Thyroid gland (tissue), 4 donors: ENCODE measurements around the gene CITED1.

Source experiments
- POLR2A ChIP-seq, 2 donors: fragments of 450-650 bp; IDR thresholded peaks; one replicate each; pipeline ENCODE4 v1.6.1; 2017; ENCODE audit warnings: antibody characterized with exemption in 2 of 2, mild to moderate bottlenecking in 2 of 2, moderate library complexity in 1 of 2
- TF ChIP-seq, protein P1 (sequence below), 6 experiments: fragments of 200-600 bp in 3 of 6; fragments of 450-650 bp in 3 of 6; sonication (generic) in 3 of 6; IDR thresholded peaks; one replicate each; pipeline ENCODE4 v1.5.1; 2016 to 2019; ENCODE audit warnings: antibody characterized with exemption in 6 of 6, mild to moderate bottlenecking in 2 of 6, inconsistent platforms in 1 of 6, moderate library complexity in 1 of 6

DNA sequence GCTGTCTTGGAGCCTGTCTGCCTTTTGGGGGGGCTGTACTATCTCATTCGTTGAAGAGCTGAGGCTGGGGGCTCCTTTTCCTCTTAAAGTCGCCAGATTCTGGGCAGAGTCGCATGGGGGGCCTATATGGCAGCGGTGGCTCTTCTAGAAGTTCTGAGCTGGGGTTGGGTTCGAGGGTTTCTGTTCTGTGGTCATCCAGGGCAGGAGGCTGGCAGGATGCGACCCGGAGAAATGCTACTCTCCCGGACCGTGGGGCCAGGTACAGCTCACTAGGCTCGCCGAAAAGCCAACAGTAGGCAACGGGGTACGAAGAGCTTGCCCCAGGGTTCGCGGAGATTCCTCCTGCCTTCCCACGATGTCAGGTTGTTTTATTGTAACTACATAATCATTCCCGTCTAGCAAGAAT is 1.9 kb upstream of the CITED1 start:
- TF ChIP-seq, protein P1, sequence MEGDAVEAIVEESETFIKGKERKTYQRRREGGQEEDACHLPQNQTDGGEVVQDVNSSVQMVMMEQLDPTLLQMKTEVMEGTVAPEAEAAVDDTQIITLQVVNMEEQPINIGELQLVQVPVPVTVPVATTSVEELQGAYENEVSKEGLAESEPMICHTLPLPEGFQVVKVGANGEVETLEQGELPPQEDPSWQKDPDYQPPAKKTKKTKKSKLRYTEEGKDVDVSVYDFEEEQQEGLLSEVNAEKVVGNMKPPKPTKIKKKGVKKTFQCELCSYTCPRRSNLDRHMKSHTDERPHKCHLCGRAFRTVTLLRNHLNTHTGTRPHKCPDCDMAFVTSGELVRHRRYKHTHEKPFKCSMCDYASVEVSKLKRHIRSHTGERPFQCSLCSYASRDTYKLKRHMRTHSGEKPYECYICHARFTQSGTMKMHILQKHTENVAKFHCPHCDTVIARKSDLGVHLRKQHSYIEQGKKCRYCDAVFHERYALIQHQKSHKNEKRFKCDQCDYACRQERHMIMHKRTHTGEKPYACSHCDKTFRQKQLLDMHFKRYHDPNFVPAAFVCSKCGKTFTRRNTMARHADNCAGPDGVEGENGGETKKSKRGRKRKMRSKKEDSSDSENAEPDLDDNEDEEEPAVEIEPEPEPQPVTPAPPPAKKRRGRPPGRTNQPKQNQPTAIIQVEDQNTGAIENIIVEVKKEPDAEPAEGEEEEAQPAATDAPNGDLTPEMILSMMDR (IDR thresholded peaks at IDR 0.05): no peak
- TF ChIP-seq POLR2A (IDR thresholded peaks at IDR 0.05): no peak
